GM19328 (cell line): ENCODE results near the gene PLPP7.
"Not testable (repeated sequence)": the region's sequence is repeated elsewhere in the genome, so short reads cannot be mapped to it uniquely, and the experiment has no call there.

Source experiments
- ATAC-seq: cut with Tn5 transposase; IDR thresholded peaks from one replicate; pipeline ENCODE4 v1.9.1; 2021; ENCODE audit warnings: mild to moderate bottlenecking, moderate library complexity; ENCODE audit not compliant: unreplicated experiment

The PLPP7 gene

DNA sequence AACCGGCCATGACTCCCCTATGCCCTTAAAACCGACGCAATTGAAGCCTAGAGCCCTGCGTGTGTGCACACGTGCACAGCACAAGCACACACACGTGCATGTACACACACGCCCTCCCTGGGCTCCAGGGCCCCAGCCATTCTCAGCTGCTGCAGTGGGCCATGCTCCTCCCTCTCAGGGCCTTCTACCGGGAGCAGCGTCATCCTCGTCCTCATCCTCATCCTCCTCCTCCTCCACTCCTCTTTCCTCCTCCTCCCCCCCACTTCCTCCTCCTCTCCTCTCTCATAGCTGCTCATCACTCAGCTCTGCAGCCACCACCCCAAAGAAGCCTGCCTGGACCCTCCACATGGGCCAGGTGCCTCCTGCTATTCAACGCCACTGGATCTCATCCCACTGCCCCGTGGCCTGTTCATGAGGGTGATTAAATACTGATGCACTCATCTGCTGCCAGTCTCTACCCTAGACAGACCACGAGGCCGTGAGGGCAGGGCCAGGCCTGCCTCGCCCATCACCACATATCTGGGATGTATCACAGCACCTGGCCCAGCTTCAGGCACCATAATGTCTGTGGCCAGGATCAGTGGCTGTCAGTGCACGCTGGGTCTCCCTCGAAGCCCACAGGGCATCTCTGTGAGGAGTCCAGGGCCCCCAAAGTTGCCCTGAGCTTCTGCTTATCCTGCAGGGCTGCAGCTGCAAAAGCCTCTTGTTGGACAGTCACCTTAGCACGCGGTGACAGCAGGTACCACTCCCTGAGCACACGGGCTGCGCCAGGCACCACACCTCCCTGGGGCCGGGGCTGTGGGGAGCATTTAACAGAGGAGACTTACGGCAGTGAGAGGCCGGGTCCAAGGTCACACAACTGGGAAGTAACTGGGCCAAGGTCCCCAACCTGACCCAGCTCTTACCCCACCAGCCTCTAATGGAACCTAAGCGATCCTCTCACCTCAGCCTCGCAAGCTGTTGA lies 23.0 kb upstream of the PLPP7 start:
- ATAC-seq, result no peak

GRCh38 chr9:131270171-131271015 lies 19.1 kb upstream of the PLPP7 start:
- no peak for ATAC-seq

GRCh38 chr9:131271016-131271273 lies 18.6 kb upstream of the PLPP7 start:
- not testable (repeated sequence) for ATAC-seq

- ATAC-seq, result no peak
Observed at GRCh38 chr9:131271506-131271931, 18.0 kb upstream of the PLPP7 start.

- ATAC-seq, result no peak
Observed at GRCh38 chr9:131272212-131272611, 17.3 kb upstream of the PLPP7 start.

- no peak for ATAC-seq
Observed at GRCh38 chr9:131273146-131273855, 16.2 kb upstream of the PLPP7 start.

GRCh38 chr9:131273856-131274673 lies 15.5 kb upstream of the PLPP7 start:
- no peak for ATAC-seq

- ATAC-seq, result no peak
Observed at GRCh38 chr9:131274674-131275331, 14.7 kb upstream of the PLPP7 start.

GRCh38 chr9:131275332-131276093 lies 14.0 kb upstream of the PLPP7 start:
- ATAC-seq, result no peak

GRCh38 chr9:131276094-131276888 lies 13.2 kb upstream of the PLPP7 start, which contains the start of gene FAM78A:
TSS of gene FAM78A (minus strand) at chr9:131276510. CDS start at chr9:131276179, 331 bp downstream.
- no peak for ATAC-seq

DNA sequence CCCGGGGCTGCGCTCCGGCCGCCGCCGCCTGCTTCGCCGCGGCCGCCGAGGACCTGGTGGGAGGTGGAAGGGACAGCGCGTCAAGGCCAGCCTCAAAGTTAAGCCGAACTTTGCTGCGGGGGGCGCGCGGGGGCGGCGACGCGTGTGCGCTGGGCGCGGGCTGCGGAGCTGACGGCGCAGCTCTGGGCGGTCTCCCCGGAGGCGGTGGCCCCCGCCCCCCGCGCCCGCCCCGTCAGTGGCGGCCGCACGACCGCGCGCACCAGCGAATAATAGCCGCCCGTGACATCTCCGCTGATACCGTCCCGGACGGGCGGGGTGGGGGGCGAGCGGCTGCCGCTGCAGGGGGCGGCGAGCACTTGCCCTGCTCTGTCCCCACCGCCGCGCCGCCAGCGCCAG lies 12.6 kb upstream of the PLPP7 start:
- ATAC-seq, result no peak

DNA sequence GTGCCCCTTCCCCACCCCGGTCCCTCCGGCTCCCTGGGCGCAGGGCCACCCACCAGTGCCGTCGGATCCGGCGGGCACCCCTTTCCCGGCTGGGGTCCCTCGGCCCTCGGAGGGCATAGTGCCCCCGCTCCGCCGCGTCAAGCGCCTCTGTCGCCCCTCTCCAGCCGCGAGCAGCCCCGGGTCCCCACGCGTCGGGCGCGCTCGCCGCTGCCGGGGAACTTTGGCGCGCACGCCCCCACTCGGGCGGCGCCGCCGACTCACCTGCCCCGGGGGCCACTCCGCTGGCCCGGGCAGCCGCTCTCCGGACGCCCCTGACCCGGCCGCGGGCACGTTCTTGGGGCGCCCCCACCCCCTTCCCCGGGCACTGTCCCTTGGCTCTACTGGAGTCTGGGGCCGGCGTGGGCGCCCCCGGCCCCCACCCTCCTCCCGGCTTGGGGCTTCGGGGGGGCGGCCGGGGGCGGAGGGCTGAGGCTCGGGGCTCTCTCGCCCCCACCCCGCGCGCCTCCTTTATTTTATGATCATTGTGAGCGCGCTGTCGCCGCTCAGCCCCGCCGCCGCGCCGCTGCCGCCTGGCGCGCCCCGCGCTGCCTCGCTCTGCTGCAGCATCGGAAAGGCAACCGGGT lies 12.1 kb upstream of the PLPP7 start:
- ATAC-seq, result no peak

DNA sequence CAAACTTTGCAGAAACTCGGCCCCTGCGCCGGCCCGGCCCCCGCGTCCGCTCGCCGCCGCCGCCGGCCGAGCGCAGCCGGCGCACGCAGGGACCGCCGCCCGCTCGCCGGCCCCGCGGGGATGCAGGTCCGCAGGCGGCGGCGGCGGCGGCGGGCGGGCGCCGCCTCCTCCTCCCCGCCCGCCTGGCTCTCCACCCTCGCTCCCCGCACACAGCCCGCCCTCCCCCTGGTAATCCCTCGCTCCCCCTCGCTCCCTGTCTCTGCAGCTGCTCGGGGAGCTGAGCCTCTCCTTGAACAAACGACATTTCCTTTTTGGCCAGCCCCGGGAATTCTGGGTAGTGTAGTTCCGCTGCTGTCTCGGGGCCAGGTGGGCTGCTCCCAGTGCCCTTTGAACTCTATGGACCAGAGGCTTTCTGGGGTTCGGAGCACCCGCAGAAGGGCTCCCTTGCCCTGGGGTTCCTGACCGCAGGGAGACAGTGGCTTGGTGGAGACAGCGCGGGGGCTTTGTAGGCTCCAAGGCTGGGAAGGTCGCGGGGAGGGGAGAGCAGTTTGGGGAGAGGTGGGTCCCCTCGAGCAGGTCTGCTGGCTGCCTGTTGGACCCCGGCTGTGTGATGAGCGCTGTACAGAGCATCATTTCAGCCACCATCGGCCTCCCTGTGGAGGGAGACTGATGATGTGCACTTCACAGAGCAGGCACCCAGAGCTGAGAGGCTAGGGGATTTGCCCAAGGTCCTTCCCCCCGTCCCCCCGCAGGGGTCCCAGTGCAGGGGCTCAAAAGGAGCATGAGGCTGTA lies 11.4 kb upstream of the PLPP7 start:
- no peak for ATAC-seq

GRCh38 chr9:131278702-131279111 lies 10.8 kb upstream of the PLPP7 start:
- no peak for ATAC-seq

DNA sequence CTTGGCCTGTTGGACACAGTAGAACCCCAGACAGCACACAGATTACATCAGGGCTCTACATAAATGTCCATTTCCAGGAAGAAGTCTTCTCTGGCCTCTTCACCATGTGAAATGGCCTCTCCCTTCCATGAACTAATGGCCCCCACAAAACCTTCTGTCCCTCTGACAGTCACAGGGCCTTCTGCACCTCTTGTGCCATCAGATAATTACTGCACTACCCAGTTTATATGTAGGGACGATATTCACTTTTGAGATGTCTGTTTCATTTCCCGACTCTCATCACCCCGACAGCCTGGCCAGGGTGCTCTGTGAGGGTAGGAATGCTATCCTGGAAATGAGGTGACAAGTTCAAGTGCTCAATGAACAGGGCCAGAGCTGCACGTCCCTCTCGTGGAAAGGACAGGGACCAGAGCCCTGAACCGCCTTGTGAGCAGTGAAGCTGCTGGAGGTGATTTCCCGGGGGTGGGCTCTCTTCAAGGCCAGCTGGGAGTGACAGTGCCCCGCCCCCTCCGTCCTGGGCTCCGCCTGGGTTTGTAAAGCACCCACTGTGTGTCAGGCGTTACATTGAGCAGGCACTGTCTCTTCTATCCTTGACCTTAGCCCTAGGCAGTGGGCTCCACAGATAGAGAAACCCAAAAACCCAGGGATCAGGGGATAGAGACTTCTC lies 10.2 kb upstream of the PLPP7 start:
- no peak for ATAC-seq

DNA sequence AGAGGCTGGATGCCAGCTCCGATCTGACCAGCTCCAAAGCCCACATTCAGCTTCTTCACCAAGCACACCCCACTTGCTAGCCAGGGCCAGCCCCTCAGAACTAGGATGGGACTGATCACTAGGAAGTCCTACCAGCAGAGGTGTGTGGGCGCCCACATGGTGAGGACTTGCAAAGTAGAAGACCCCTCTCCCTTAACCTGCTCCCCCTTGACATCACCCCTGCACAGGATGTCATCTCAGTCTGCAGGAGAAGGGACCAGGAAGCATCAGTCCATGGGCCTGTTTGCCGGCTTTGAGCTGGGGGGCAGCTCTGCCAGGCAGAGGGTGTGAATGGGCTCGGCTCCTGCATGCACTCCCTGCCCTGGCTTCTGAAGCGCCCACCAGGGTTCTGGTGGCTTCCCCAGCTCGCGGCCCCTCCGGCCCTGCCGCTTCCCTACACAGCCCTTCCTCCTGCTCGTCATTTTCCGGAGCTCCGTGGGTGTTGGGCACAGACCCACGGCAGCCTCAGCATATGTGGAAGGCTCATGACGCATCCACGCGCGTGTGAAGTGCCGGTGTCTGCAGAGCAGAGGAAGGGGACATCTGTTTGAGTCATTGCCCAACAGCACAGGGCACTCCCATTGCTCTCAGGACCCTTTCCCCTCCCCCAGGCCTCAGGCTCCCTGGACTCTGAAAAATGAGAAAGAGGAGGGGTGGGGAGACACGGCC lies 9.5 kb upstream of the PLPP7 start:
- ATAC-seq, result no peak
